ENCODE measurements around the gene CRK.
"Not testable (repeated sequence)": the region's sequence is repeated elsewhere in the genome, so short reads cannot be mapped to it uniquely, and the experiment has no call there.

The CRK gene

GRCh38 chr17:1387490-1388227 lies 68.4 kb downstream of the CRK start:
- not testable (repeated sequence) for DNase-seq (ENCODE audit: low read depth in 2 of 2)

DNA sequence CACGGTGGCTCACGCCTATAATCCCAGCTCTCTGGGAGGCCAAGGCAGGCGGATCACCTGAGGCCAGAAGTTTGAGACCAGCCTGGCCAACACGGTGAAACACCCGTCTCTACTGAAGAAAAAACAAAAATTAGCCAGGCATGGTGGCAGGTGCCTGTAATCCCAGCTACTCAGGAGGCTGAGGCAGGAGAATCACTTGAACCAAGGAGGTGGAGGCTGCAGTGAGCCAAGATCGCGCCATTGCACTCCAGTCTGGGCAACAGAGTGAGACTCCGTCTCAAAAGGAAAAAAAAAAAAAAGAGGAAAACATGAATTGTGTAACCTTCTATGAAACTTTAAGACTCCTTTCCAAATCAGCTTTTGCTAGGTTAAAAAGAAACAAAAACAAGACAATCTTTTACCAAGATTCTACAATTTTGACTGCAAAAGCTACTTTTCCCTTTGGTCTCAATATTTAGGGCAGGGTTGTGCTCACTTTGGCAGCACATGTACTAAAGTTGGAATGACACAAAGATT lies 69.3 kb downstream of the CRK start:
- DNase-seq (ENCODE audit: low read depth in 2 of 2): not testable (repeated sequence)

- no peak for DNase-seq (ENCODE audit: low read depth in 2 of 2)
Measured at GRCh38 chr17:1386265-1386664, 69.8 kb downstream of the CRK start.

DNA sequence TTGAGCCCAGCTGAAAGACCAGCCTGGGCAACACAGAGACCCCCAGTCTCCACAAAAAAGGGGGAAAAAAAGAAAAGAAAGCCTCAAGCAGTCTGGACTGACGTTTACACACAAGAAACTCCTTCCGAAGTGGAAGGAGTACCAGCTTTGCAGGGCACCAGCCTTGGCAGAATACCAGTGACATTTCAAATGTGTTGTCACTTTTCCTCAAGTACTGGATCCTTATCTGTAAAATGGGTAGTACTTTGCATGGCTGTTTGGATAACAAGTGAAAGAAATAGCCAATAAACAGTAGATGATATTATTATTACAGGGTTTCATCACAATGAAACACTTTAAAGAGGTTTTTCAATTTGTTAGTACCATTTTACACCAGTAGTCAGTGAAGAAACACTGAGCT lies 70.2 kb downstream of the CRK start:
- DNase-seq (ENCODE audit: low read depth in 2 of 2): no peak

DNA sequence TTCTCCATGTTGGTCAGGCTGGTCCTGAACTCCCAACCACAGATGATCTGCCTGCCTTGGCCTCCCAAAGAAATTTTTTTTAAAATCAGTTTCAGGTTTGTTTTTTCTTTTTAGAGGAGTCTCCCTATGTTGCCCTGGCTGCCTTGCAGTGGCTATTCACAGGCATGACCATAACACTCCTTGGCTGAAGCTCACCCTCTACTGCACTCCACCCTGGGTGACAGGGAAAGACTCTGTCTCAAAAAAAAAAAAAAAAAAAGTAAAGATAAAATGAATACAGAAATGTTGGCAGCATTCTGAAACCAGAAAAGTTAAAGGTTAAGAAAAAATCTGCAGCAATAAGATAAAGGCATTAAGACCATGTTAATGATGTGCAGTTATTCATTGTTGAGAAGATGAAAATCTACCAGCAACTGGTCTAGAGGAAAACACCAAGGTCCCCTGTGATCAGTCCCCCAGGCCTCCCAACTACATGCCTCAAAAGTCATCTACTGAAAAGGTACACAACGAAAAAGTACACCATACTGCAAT lies 71.1 kb downstream of the CRK start:
- DNase-seq (ENCODE audit: low read depth in 2 of 2): no peak

GRCh38 chr17:1379930-1380313 lies 76.1 kb downstream of the CRK start:
- no peak for DNase-seq (ENCODE audit: low read depth in 2 of 2)

DNA sequence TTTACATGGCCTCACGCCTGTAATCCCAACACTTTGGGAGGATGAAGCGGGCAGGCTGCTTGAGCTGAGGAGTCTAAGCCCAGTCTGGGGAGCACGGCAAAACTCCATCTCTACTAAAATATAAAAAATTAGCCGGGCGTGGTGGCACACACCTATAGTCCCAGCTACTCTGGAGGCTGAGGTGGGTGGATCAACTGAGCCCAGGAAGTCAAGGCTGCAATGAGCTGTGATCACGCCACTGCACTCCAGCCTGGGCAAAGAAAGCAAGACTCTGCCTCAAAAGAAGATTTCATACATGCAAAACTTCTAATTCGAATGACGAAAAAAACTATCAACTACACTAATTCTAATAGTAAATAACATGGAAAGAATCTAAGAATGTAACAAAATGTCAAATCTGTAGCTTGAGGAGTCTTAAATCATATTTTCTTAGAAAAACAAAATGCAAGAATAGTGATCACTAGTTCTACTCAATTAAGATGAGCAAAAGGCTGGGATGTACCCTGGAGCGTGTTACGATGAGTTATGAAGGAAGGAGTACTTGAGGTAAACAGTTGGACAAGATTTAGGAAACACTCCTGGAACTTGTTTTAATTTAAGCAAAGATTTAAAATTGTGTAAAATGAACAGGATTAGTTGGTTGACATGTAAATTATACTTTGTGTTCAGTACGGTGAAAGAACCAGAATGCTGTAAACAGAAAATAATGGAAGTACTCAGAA lies 76.7 kb downstream of the CRK start:
- no peak for DNase-seq (ENCODE audit: low read depth in 2 of 2)

GRCh38 chr17:1378476-1378860 lies 77.6 kb downstream of the CRK start:
- DNase-seq (ENCODE audit: low read depth in 2 of 2): not testable (repeated sequence)

GRCh38 chr17:1377334-1377733 lies 78.7 kb downstream of the CRK start:
- DNase-seq (ENCODE audit: low read depth in 2 of 2): no peak

DNA sequence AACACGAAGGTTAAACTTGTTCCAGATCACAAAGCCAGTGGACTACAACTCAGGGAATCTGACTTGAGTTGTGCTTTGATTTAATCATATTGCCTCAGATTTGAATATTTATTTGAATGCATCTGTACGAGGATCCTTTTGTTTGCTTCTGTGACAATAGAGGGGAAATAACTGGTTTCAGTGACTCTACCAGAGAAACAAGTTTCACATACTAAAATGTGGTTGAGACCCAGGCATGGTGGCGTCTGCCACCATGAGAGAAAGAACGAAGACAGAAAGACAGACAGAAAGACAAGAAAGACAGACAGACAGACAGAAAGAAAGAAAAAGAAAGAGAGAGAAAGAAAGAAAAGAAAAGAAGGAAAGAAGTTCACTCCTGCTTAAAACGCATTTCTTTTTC lies 80.0 kb downstream of the CRK start:
- no peak for DNase-seq (ENCODE audit: low read depth in 2 of 2)

DNA sequence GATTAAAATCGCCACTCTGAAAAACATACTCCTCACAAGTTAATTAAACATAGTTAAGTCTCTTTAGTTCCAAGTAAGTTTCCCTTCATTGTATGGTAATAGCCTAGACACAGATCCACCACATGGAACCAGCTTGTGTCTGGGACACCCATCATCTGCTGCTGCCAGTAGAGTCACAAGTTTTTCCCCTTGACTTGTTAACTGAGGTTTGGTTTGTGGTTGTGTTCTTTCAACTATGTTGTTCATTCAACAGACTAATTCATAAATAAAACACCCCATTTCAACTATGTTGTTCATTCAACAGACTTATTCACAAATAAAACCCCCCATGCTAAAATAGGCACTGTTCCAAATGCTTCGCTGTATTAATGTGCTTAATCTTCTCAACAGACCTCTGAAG lies 80.4 kb downstream of the CRK start:
- DNase-seq (ENCODE audit: low read depth in 2 of 2): no peak

DNA sequence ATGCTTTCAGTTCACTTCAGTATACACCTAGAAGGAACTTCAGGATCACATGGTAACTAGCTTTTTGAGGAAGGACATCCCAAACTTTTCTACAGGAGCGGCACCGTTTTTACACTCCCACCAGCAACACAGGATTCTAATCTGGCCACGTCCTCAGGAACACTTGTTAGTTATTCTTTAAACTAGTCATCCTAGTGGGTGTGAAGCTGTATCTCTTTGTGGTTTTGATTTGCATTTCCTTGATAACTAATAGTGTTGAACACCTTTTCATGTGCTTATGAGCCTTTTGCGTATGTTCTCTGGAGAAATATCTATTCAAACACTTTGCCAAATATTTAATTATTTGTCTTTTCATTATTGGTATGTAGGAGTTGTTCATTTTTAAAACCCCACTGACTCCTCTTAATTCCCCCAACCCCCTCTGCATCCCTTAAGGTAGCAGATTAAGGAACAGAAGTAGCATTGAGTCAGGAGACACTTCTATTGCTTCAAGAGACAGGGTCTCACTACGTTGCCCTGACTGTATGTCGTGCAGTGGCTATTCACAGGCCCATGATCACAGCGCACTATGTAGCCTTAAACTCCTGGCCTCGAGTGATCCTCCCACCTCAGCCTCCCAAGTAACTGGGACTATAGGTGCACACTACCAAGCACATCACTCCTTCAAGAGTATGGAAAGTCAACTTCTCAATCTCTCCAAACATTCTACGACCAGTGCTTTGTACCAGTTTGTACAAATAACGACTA lies 81.4 kb downstream of the CRK start:
- no peak for DNase-seq (ENCODE audit: low read depth in 2 of 2)

DNA sequence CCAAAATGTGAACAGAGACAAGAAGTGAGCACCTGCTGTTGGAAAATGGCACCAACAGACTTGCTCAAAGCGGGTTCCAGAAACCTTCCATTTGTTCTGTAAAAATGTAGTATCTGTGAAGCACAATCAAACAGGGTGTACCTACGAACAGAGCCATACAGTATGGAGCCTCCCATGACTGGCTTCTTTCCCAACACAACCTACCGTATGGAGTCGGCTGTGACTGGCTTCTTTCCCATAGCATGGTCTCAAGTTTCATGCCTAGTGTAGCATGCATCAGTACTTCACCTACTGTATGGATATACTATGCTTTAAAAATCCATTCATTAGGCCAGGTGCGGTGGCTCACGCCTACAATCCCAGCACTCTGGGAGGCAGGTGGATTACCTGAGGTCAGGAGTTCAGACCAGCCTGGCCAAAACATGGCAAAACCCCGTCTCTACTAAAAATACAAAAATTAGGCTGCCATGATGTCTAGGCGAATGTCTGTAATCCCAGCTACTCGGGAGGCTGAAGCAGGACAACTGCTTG lies 82.3 kb downstream of the CRK start:
- DNase-seq (ENCODE audit: low read depth in 2 of 2): no peak

- no peak for DNase-seq (ENCODE audit: low read depth in 2 of 2)
Measured at GRCh38 chr17:1372618-1373017, 83.4 kb downstream of the CRK start.

GRCh38 chr17:1371893-1372590 lies 84.0 kb downstream of the CRK start:
- no peak for DNase-seq (ENCODE audit: low read depth in 2 of 2)

Data from stimulated activated CD8-positive, alpha-beta memory T cell treated with anti-CD3 and anti-CD28 coated beads, Interleukin-7, amount 100 ng/mL, for 4 hours (primary cell).